ENCODE results near the gene KCNQ1. TPM values are rescaled to one million over a fixed set of nuclear protein-coding genes. Genes with fewer than 3 reads are reported as not detected.

KCNQ1 gene
- total RNA-seq, 1 donor from 2014 or later = 1.1 TPM

DNA sequence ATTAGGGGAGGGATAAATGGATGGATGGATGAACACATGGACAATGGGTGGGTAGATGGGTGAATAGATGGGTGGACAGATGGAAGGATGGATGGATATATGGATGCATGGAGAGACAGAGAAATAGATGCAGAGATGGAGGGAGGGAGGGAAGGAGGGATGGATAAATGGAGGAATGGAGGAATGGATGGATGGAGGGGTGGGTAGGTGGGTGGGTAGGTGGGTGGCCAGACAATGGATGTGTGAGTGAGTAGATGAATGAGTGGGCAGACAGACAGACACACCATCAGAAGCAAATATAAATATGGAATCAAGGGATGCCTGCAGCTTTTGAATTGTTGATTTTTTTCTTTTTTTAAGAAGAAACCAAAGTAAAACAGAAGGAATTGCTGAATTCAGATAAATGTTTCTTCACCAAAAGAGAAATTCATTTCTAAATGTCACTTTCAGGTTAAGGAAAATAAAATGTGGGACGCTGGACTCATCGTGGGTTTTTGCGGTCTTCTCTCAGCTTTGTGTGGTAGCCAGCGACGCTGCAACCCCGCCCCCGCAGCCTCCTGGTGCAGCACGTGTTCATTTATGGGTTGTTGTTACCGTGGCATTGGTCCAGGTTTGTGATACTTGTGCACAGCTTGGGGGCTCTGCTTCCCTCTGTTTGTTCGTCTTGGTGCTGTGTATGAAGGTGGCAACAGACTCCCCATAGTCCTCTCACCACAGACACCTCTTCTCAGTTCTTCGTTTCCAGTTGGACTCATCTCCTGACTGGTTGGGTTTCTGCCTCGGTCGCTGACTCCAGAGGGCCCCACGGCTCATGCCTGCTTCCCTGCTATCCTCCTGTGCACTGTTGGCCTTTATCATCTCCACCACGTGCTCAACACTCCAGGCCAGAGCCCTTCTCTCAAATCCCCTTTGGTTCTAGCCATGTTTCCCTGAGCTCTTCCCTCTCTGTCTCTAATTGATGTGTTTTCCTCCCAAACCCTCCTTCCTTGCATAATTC, 364.3 kb downstream of the KCNQ1 start:
- no peak for DNase-seq (ENCODE audit: extremely low read depth, low read depth, low spot score)

DNA sequence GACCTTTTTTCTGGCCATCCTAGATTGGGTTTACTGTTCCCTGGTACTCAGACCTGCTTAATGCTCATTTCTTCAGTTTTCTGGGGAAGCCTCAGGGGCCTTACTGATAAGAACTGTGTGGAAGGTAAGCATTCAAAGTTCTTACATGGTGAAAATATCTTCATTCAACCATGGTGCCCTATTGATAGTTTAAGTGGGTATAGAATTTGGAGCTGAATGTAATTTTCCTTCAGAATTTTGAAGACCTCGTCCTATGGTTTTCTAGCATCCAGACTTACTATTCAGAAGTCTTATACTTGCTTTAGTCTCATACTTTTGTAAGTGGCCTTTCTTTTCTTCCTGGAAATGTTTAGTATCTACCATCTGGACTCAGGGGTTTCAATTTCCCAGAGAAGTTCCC, 365.0 kb downstream of the KCNQ1 start:
- no peak for DNase-seq (ENCODE audit: extremely low read depth, low read depth, low spot score)

DNA sequence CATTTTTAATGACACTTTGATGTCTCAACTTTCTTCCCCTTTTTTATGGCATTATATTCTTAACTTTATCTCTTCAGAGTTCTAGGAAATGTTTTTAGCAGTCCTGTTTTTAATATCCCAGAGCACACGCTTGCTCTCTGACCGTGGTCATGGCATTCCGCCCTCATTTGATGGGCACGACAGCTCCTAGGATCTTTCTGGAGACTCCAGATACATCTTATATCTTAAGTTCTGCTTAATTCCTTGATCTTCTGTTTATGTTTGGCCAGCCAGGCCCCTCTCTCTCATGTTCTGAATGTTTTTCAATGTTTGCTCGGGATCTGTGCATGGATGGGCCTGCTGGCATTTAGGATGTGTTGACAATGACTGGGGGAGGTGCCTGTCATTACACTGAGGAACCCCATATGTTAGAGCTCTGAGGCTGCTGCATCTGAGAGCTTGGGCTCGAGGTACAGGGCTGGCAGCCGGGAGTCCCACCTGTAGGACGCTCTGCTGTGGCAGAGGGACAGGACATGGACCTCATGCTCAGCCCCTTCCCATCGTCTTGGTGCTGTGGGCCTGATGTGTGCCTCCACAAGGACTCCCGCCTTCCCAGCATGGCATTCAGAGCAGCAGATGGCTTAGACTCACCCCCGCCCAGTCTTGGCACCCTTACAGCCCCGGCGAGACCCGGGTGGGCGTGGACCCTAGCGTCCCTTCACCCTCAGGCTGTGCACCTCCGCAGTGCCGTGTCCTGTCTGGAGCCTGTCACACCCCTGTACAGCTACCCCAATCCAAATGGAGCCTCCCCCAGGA, 365.8 kb downstream of the KCNQ1 start:
- DNase-seq (ENCODE audit: extremely low read depth, low read depth, low spot score) = no peak

DNA sequence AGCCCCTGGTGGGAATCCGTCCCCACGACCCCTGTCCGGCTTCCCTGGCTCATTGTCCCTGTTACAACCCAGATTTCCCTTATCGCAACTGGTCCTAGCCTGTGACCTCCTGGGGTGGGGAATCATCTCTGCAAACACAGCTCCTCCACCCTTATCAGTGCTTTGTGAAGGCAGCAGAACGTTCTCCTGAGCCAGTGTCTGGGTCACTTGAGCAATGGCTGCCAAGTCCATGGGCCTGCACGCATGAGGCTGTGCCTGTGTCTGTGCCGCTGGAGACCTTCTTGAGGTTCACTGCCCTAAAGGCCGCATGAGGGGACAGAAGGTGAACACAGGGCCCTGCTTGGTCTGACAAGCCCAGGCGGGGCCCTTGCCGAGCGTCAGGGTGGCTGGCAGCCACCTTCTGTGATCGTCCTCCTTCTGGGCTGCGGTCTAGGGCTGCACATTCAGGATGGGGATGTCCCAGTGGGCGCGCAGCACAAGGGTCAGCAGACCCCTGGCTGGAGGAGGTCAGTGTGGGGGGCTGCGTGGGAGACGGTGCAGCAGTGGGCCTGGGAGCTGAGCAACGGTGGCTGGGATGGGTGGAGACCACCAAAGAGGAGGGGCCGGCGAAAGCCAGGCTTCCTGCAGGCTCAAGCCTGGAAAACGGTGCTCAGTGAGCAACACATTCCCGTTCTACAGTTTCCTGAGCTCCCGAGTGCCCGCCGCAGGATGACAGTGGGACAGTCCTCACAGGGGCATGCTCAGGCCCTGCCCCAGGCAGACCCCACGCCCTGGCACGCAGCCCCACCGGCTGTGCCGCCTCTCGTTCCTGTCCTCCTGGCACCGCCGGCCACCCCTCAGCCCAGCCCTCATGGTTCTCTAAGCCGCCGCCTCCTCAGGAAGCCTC, 366.6 kb downstream of the KCNQ1 start:
- DNase-seq (ENCODE audit: extremely low read depth, low read depth, low spot score) = no peak

DNA sequence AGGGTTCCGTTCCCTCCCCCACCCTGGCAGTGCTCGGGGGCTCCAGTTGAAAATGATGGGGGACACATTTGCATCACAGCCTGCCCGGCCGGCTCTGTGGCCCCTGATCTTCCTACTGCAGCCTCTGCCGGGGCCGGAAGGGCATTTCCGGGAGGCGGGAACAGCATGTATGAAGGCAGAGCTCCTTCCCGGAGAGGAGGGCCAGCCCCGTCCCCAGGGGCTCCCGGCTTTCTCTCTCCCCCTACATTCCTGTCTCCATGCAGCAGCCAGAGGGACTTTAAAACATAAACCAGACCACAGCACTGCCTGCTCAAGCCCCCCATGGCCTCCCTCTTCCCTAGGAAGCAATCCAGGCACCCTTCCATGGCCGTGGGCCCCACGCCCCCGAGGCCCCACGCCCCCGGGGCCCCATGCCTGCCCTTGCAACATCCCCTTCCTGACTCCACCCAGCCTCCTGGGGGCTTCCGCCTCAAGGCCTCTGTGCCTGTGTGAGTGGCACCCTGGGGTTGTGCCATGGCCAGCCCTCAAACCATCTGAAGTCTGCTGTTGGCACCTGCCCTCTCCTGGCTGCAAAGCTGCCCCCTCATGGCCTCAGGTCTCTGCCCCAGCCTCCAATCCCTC, 367.7 kb downstream of the KCNQ1 start:
- DNase-seq (ENCODE audit: extremely low read depth, low read depth, low spot score) = no peak

DNA sequence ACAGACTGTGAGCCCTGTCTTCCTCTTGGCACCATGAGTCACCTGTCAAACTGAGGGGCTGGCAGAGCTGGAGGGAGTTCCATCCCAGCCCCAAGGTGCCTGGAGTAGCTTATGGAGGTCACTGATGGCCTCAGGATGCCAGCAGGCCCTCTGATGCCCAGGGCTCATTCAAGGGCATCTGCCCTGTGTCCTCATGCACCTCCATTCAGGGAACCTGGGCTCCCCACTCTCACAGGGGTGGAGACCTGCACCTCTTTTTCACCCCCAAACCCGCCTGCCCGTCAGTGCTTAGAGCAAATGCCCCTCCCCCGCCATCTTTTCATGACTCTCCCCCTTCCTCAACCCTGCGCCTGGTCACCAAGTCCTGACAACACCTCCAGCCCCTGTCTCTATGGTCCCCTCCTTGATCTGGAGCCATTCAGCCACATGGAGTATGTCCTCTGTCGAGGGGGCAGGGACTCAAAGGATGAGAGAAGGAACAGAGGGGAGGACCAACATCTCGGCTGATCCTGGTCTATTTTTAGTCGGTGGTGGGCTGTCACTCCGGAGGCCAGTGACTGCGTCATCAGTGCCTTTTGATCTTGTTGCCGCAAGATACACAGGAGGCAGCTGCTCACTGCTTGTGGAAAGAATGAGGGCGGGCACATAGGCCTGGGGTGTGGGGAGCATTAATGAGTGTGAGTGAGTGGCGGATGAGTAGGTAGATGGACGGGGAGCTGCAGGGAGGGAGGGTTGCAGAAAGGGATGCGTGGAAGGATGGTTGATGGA, 368.5 kb downstream of the KCNQ1 start:
- no peak for DNase-seq (ENCODE audit: extremely low read depth, low read depth, low spot score)

DNA sequence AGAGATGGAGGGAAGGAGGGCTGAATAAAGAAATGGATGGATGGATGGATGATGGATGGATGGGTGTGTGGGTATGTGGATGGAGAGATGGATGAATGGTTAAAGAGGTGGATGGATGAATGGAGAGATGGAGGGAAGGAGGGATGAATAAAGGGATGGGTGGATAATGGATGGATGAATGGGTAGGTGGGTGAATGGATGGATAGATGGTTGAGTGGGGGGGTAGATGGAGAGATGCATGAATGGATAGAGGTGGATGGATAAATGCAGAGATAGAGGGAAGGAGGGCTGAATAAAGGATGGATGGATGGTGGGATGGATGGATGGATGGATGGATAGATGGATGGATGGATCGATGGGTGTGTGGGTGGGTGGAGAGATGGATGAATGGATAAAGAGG, 369.2 kb downstream of the KCNQ1 start:
- DNase-seq (ENCODE audit: extremely low read depth, low read depth, low spot score) = no peak

DNA sequence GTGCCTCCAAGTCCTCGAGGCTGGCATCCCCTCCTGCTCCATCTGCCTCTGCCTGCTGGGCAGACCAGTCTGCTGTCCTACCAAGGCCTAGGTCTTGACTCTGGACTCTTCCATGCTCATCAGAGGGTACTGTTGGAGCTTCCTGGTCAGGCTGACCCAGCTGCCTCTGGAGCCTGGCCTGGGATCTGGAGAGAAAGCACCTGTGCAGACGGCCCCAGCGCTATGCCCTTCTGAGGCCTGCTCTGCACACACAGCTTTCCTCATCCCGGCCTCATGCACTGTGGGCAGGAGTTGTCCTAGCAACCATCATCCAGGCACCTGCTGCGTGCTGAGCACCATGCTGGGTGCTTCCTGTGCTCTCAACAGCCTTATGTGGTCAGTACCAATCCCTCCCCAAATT, 369.9 kb downstream of the KCNQ1 start:
- DNase-seq (ENCODE audit: extremely low read depth, low read depth, low spot score) = no peak

DNA sequence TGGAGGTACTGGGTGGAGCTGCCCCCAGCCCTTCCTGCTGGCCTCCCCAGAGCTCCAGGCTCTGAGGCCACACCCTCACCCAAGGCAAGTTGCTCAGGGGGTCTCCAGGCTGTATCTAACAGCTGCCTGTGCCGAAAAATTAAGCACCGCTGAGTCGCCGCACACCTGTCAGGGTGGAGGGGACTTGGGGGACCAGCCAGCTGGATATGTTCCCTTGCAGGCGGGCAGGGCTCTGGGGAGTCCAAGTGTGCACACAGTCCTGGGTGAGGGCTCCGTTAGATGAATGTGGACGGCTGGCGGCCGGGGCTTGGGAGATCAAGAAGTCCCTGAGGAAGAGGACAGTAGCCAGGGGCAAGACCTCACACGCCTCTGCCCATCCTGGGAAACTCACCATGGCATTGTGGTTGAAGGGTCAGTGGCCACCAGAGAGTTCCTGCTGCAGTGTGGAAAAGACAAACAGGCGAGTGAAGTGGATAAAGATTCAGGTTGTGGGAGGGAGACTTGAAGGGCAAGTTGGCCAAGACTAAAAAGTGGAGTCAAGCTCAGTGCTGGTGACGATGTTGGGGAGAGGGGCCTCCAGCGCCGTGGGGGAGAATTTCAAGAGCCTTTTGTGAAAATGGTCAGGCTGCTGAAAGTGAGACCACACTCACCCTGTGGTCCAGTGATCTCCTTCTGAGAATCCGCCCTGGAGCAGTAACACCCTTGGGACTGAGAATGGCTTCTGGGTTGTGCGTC, 371.1 kb downstream of the KCNQ1 start:
- no peak for DNase-seq (ENCODE audit: extremely low read depth, low read depth, low spot score)

DNA sequence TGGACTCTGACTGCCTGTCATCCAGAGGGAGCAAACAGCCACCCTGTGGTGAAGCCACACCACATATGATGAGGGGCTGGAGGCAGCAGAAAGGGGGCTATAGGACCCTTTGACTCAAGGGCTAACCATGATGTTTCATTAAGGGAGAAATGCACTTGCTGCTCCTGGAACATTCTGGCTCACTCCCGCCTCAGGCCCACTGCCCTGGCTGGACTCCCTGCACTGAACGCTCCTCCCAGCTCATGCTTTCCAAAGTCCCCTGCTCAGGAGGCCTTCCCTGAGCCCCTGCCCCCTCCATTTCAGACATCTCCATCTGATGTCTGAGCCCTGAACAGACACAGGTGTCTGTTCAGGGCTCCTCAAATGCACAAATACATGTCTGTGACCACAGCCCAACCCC, 371.7 kb downstream of the KCNQ1 start:
- DNase-seq (ENCODE audit: extremely low read depth, low read depth, low spot score) = no peak

DNA sequence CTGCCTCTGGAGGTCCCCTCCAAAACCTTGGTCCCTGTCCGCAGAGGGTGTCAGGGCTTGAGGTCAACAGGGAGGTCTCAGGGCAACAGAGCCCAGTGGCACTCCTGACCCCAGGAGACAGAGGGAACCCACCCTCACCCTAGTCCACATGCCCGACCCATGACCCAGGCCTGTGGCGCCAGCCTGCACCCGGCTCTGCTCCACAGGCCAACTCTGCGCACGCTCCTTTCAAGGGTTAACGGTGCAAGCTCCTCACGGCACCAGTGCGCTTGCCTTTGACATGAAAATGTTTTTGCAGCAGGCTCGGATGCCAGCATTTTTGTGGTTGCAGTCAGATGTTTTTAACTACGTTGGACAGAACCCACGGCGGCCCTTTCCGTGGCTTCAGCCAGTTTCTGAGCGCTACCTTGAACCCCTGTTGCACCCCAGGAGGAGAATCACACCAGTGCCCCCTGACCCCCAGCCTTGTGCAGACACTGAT, 372.2 kb downstream of the KCNQ1 start:
- DNase-seq (ENCODE audit: extremely low read depth, low read depth, low spot score) = no peak

DNA sequence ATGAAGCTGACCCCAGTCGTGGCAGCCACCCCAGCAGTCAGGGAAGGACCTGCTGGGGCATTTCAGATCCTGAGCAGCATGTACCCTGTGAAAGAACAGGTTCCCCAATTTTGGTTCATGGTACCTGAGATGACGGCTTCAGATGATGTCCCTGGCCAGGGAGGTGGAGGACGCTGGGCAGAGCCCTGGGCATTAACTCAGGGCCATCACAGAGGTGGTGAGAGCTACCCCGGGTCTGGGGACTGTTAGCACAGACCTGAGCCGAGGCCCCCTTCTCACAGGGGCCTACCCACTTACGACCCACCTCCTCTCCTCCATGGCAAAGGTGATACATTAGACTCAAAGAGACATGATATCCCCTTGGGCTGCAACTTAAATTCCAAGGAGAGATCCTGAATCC, 372.6 kb downstream of the KCNQ1 start:
- no peak for DNase-seq (ENCODE audit: extremely low read depth, low read depth, low spot score)

DNA sequence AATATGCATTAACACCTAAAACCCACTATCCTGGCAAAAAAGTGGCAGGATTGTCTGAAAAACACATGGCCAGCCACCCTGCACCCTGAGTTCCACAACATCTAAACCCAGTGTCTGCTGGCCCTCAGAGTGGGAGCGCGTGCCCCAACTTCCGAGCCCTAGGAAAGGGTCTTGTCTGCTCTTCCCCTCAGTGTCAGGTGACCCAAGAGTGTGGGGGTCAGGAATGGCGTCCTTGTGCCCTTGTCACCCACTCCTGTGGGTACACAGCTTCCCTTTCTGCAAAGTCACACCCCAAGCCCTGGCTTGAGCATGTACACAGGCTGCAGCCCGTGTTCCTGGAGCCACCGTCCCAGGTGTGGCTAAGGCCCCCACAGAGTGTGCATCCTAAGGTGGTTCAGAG, 373.2 kb downstream of the KCNQ1 start:
- DNase-seq (ENCODE audit: extremely low read depth, low read depth, low spot score) = no peak

DNA sequence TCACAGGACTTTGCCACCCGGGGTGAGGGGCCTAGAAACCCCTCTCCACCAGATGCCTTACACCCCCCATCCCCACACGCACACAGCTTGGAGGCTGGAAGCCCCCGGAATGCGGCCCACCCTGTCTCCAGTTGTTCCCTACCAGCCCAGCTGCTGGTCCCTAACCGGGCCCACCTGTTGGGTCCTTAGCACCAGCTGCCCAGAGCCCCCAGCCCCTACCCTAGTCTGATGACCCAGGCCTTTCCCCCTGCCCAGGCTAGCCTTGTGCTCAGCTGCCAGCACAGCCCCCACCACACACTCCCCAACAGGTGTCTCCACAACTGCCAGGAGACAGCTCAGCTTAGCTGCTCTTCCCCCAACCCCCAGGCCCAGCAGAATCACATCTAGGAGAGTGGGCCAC, 373.7 kb downstream of the KCNQ1 start:
- DNase-seq (ENCODE audit: extremely low read depth, low read depth, low spot score) = no peak

DNA sequence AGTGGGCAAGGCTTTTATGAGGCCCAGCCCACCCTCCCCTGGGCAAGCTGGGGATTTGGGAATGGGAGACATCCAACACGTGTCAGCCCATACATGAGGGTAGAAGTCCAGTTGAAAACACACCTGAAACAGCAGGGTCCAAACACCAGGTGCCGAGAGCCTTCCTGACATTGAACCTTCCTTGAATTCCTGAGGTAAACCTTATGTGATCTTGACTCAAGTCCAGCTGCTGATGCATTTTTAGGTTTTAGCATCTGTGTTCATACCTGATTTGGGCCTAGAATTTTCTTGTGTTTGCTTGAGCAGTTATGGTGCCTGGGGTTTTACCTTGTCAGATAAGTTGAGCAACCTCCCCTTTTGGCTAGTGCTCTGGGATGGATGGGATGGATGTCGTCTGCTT, 374.5 kb downstream of the KCNQ1 start:
- no peak for DNase-seq (ENCODE audit: extremely low read depth, low read depth, low spot score)

DNA sequence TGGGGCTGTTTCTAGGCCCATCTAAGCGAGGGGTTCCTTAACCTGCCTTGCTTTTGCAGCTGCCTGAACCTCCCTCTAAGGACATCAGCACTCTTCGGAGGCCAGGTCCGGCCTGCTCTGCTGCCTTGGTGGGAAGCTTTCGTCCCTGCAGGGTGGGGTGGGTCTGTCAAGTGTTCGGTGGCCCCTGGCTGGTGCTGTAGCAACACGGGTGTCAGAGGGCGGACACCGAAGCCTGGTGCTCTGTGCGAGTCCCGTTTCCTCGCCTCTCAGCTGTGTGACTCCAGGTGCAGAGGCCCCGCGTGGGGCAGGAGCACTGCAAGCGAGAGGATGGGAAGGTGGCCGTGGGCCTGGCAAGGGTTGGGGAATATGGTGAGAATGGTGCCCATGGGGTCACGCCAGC, 376.2 kb downstream of the KCNQ1 start:
- DNase-seq (ENCODE audit: extremely low read depth, low read depth, low spot score) = no peak

DNA sequence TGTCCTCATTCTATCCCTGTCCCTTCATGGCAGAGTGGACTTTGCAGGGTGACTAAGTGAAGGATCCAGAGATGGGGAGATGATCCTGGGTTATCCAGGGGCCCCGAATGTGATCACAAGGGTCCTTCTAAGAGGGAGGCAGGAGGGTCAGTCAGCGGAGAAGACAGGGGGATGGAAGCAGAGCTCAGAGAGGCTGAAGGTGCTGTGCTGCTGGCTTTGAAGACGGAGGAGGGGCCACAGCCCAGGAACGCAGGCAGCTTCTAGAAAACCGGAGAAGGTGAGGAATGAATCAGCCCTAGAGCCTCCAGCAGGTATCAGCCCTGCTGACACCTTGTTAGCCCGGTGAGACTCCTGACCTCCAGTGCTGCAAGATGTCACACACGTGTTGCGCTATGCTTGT, 377.1 kb downstream of the KCNQ1 start:
- no peak for DNase-seq (ENCODE audit: extremely low read depth, low read depth, low spot score)

DNA sequence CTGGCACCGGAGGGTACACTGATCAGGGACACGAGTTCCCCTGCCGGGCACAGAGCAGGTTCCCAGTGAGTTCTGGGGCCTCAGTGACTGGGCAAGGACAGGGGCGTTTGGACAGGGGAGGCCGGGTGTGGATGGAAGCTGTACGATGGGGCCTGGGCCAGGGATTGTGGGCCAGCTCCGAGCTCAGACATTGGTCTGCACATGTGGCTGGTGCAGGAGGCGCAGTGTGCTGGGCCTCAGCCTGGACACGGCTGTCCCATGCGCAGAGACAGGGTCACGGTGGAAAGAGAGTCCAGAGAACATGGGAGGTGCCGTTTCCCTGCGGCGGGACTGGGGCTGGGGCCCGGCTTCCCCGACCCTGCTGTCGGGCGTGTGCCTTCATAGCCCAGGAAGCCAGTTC, 380.0 kb downstream of the KCNQ1 start:
- no peak for DNase-seq (ENCODE audit: extremely low read depth, low read depth, low spot score)
